Measurements from ENCODE around the gene SLC41A2.

DNA sequence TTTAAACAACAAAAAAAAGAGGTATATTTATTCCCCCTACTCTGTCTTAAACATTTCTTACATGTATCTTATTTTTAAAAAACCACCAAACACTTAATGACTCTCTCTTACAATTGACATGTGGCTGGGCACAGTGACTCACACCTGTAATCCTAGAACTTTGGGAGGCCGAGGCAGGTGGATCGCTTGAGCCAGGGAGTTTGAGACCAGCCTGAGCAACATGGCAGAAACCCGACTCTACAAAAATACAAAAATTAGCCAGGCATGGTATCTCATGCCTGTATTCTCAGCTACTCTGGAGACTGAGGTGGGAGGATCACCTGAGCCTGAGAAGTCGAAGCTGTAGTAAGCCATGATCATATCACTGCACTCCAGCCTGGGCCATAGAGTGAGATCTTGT lies 16.0 kb downstream of the SLC41A2 start:
- TF ChIP-seq, protein P1, sequence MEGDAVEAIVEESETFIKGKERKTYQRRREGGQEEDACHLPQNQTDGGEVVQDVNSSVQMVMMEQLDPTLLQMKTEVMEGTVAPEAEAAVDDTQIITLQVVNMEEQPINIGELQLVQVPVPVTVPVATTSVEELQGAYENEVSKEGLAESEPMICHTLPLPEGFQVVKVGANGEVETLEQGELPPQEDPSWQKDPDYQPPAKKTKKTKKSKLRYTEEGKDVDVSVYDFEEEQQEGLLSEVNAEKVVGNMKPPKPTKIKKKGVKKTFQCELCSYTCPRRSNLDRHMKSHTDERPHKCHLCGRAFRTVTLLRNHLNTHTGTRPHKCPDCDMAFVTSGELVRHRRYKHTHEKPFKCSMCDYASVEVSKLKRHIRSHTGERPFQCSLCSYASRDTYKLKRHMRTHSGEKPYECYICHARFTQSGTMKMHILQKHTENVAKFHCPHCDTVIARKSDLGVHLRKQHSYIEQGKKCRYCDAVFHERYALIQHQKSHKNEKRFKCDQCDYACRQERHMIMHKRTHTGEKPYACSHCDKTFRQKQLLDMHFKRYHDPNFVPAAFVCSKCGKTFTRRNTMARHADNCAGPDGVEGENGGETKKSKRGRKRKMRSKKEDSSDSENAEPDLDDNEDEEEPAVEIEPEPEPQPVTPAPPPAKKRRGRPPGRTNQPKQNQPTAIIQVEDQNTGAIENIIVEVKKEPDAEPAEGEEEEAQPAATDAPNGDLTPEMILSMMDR (IDR thresholded peaks at IDR 0.05; ENCODE audit: insufficient read depth, low read depth, low read length) = no peak
- TF ChIP-seq EZH2 (IDR thresholded peaks at IDR 0.05; ENCODE audit: insufficient read depth, low read length) = no peak
